ENCODE data around the gene WFDC12.

- TF ChIP-seq POLR2A (IDR thresholded peaks at IDR 0.05; ENCODE audit: low read length) = no peak
- no peak for TF ChIP-seq GATA1 (IDR thresholded peaks at IDR 0.05; ENCODE audit: low read depth, low read length)
Measured at GRCh38 chr20:45128099-45128498, 3.8 kb upstream of the WFDC12 start.
